GM12878 (cell line): ENCODE data around the gene KRTAP10-7. TPM values are rescaled to one million over a fixed set of nuclear protein-coding genes. Genes with fewer than 3 reads are reported as not detected.

Source experiments
- ATAC-seq: fragments of 200-7000 bp; cut with Tn5 transposase; 3 replicates; pipeline ENCODE4 v1.9.1; 2020; ENCODE audit warnings: mild to moderate bottlenecking, moderate library complexity
- BruUV-seq: library from RNA; stranded (reverse); fragments of 400-500 nt; replicated peaks from 2 replicates; lab custom pipeline; 2021; lab: Mats Ljungman, UMichigan
- CTCF ChIA-PET: fragments of 300-600 bp; sonication (Branson Sonifier 250); formaldehyde crosslinking; extraction: SDS; loops from one replicate; lab custom pipeline; 2021; ENCODE audit warnings: inconsistent platforms; lab: Yijun Ruan, JAX
- POLR2A ChIA-PET: fragments of 350-600 bp; formaldehyde crosslinking; extraction: SDS; loops from one replicate; lab custom pipeline; 2021; ENCODE audit warnings: inconsistent platforms; lab: Charles Lee
- RAD21 ChIA-PET: fragments of 300-600 bp; sonication (Branson Sonifier 250); formaldehyde crosslinking; loops from one replicate; lab custom pipeline; 2023; ENCODE audit warnings: antibody characterized with exemption; ENCODE audit not compliant: unreplicated experiment; lab: Charles Lee
- SMC1A ChIA-PET: fragments of 300-600 bp; sonication (Branson Sonifier 250); formaldehyde crosslinking; loops from one replicate; lab custom pipeline; 2023; ENCODE audit not compliant: unreplicated experiment, uncharacterized antibody; lab: Charles Lee
- DNase-seq: peaks from one replicate; pipeline ENCODE4 v3.0.0-alpha.2; 2011; ENCODE audit warnings: low read depth, low spot score
- FAIRE-seq: peaks from 3 replicates; lab custom pipeline; 2011; peaks lifted over from hg19 to GRCh38; lab: Jason Lieb, UNC
- H2AFZ ChIP-seq: 2 replicates; pipeline ENCODE4 v1.6.0; 2011; ENCODE audit warnings: low read depth, low read length, control low read depth; ENCODE audit not compliant: control insufficient read depth
- H3K27ac ChIP-seq: 2 replicates; pipeline ENCODE4 v1.5.1; 2011; ENCODE audit warnings: control low read depth; ENCODE audit not compliant: control insufficient read depth, insufficient read depth
- H3K27me3 ChIP-seq, 2 experiments: replicated peaks in 1 of 2; 2 replicates each; pipeline versions ENCODE4 v1.6.0 to v1.6.1; 2011; ENCODE audit warnings: low read length in 1 of 2; ENCODE audit not compliant: control insufficient read depth in 2 of 2, insufficient read depth in 2 of 2
- H3K36me3 ChIP-seq, 2 experiments: 2 replicates each; pipeline ENCODE4 v1.5.1; 2011; ENCODE audit warnings: low read length in 1 of 2; ENCODE audit not compliant: control insufficient read depth in 2 of 2, insufficient read depth in 2 of 2
- H3K4me1 ChIP-seq: 2 replicates; pipeline ENCODE4 v1.6.1; 2011; ENCODE audit warnings: mild to moderate bottlenecking, low read length, moderate library complexity, mixed read lengths; ENCODE audit not compliant: control insufficient read depth, insufficient read depth
- H3K4me2 ChIP-seq: 2 replicates; pipeline ENCODE4 v1.6.0; 2011; ENCODE audit warnings: control low read depth; ENCODE audit not compliant: control insufficient read depth, insufficient read depth
- H3K4me3 ChIP-seq: fragments of 200-600 bp; sonication (generic); 2 replicates; pipeline ENCODE4 v1.5.1; 2016
- H3K79me2 ChIP-seq: 2 replicates; pipeline ENCODE4 v1.6.0; 2011; ENCODE audit warnings: low read length; ENCODE audit not compliant: control insufficient read depth, insufficient read depth
- H3K9ac ChIP-seq: 2 replicates; pipeline ENCODE4 v1.8.0; 2011; ENCODE audit warnings: low read length, control low read depth, mixed read lengths; ENCODE audit not compliant: control insufficient read depth, insufficient read depth
- H3K9me3 ChIP-seq: replicated peaks from 3 replicates; pipeline ENCODE4 v1.5.1; 2011; ENCODE audit warnings: mild to moderate bottlenecking, low read length; ENCODE audit not compliant: control insufficient read depth, insufficient read depth
- H4K20me1 ChIP-seq: 2 replicates; pipeline ENCODE4 v1.6.0; 2011; ENCODE audit not compliant: control insufficient read depth, insufficient read depth
- ATF7 ChIP-seq: fragments of 450-650 bp; IDR thresholded peaks from 2 replicates; pipeline ENCODE4 v1.6.1; 2016; ENCODE audit warnings: low read depth, mild to moderate bottlenecking
- BMI1 ChIP-seq: fragments of 450-650 bp; IDR thresholded peaks from 2 replicates; pipeline ENCODE4 v1.6.1; 2016; ENCODE audit warnings: mild to moderate bottlenecking, moderate library complexity, borderline replicate concordance
- KAT2A ChIP-seq: conservative IDR thresholded peaks from 2 replicates; pipeline ENCODE4 v1.6.1; 2011; ENCODE audit warnings: low read depth, low read length; ENCODE audit not compliant: control insufficient read depth
- NFXL1 ChIP-seq: fragments of 450-650 bp; IDR thresholded peaks from 2 replicates; pipeline ENCODE4 v1.6.1; 2017; ENCODE audit warnings: antibody characterized with exemption, mild to moderate bottlenecking, borderline replicate concordance
- PAX8 ChIP-seq: fragments of 450-650 bp; IDR thresholded peaks from 2 replicates; pipeline ENCODE4 v1.6.1; 2017; ENCODE audit warnings: mild to moderate bottlenecking, moderate library complexity
- SMARCA5 ChIP-seq: fragments of 450-650 bp; IDR thresholded peaks from 2 replicates; pipeline ENCODE4 v1.6.1; 2017; ENCODE audit warnings: mild to moderate bottlenecking
- ZBED1 ChIP-seq: IDR thresholded peaks from 2 replicates; pipeline ENCODE4 v1.6.1; 2016; ENCODE audit warnings: borderline replicate concordance
- ZNF24 ChIP-seq: fragments of 450-650 bp; IDR thresholded peaks from 2 replicates; pipeline ENCODE4 v1.6.1; 2017; ENCODE audit warnings: antibody characterized with exemption, mild to moderate bottlenecking
- in situ Hi-C: fragments of 300-500 bp; cut with MboI; formaldehyde crosslinking; loops from 9 replicates; pipeline ENCODE4 v1.14.3; 2018; ENCODE audit warnings: mixed read lengths
- intact Hi-C: fragments of 100-400 bp; cut with micrococcal nuclease; formaldehyde crosslinking; loops from one replicate; pipeline ENCODE4 v1.14.2; 2022; ENCODE audit not compliant: unreplicated experiment
- polyA plus RNA-seq, 11 experiments: library from polyadenylated mRNA; depleted of rRNA in 4 of 11; unstranded in 6 of 11; stranded (reverse) in 5 of 11; fragments of >200 nt; fragmentation: Nextera tagmentation in 4 of 11; fragmentation: Illumina TruSeq in 1 of 11; extraction: Ambion mirVana in 4 of 11; extraction: Trizol in 1 of 11; gene quantifications; 1 replicate in 1 of 11; 2 replicates in 10 of 11; pipeline versions ENCODE4 v1.2.1 to v1.2.3, GENCODE V29; 2011 to 2016; ENCODE audit warnings: inconsistent platforms in 2 of 11, missing spikeins in 2 of 11, low read depth in 1 of 11
- total RNA-seq, 4 experiments: library from RNA; depleted of rRNA in 3 of 4; stranded (reverse); fragments of >200 nt in 3 of 4; fragmentation: Illumina TruSeq in 1 of 4; extraction: Trizol in 1 of 4; gene quantifications; 2 replicates each; pipeline versions ENCODE4 v1.2.1 to v1.2.3, GENCODE V29; 2013 to 2021
- TF ChIP-seq, protein P1 (sequence below): fragments of 450-650 bp; formaldehyde crosslinking; IDR thresholded peaks from 2 replicates; pipeline ENCODE4 v1.4.0; 2022; ENCODE audit warnings: mild to moderate bottlenecking, moderate library complexity

Gene KRTAP10-7
- total and polyA plus RNA-seq, 10 of the 15 experiments (the other 5 are each of a cell fraction or from before 2014, with no cell fraction given) = not detected

DNA sequence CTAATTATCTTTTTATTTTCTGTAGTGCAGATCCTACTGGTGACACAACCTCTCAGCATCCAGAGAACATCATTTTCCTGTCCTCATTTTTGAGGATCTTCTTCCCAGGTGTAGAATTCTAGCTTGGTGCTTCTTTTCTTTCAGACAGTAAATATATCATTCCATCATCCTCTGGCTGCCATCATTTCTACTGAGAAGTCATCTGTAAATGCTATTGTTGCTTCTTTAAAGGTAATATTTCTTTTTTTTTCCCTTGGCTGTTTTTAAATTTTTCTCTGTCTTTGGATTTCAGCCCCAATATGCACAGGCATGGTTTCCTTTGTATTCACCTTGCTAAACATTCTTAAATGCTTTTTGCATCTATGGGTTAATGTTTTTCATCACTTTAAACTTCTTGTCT is 23.2 kb downstream of the KRTAP10-7 start:
- Histone ChIP-seq H4K20me1 (no peaks in the 10 kb centered on the region), H3K4me1 (no peaks in the 10 kb centered on the region), H3K9ac (no peak overlapping the region), H3K4me3 (no peak overlapping the region), H3K9me3 (peaks cover 1% of the 10 kb centered on the region; the same call in 1 of the 3 replicates), H3K27ac (no peak overlapping the region), H2AFZ (no peak overlapping the region), H3K36me3 (no peaks in the 10 kb centered on the region), H3K4me2 (no peak overlapping the region), H3K27me3 (no peaks in the 10 kb centered on the region), H3K79me2 (no peaks in the 10 kb centered on the region)
- ChIA-PET RAD21 (no interaction called here), SMC1A (interaction anchor here (1.1 kb wide), 1 partner anchor 8 kb away, joined by 3 read pairs; no protein-coding TSS in a partner anchor), POLR2A (no interaction called here), CTCF (no interaction called here)
- FAIRE-seq (no peak), DNase-seq (no peak), ATAC-seq (no peak)
- in situ Hi-C loops (no loop called here), intact Hi-C loops (no loop called here)
- no TSS peak for BruUV-seq
- TF ChIP-seq ATF7 = no peak
- TF ChIP-seq NFXL1 = no peak
- no peak for TF ChIP-seq KAT2A
- no peak for TF ChIP-seq ZBED1
- TF ChIP-seq PAX8 = no peak
- TF ChIP-seq SMARCA5 = no peak
- TF ChIP-seq ZNF24 = no peak
- no peak for TF ChIP-seq BMI1
- TF ChIP-seq, protein P1, sequence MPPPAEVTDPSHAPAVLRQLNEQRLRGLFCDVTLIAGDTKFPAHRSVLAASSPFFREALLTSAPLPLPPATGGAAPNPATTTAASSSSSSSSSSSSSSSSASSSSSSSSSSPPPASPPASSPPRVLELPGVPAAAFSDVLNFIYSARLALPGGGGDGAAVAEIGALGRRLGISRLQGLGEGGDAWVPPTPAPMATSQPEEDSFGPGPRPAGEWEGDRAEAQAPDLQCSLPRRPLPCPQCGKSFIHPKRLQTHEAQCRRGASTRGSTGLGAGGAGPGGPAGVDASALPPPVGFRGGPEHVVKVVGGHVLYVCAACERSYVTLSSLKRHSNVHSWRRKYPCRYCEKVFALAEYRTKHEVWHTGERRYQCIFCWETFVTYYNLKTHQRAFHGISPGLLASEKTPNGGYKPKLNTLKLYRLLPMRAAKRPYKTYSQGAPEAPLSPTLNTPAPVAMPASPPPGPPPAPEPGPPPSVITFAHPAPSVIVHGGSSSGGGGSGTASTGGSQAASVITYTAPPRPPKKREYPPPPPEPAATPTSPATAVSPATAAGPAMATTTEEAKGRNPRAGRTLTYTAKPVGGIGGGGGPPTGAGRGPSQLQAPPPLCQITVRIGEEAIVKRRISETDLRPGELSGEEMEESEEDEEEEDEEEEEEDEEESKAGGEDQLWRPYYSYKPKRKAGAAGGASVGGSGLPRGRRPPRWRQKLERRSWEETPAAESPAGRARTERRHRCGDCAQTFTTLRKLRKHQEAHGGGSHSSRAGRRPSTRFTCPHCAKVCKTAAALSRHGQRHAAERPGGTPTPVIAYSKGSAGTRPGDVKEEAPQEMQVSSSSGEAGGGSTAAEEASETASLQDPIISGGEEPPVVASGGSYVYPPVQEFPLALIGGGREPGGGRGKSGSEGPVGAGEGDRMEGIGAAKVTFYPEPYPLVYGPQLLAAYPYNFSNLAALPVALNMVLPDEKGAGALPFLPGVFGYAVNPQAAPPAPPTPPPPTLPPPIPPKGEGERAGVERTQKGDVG (CRISPR knock-in tag) = no peak
